H7 (cell line): ENCODE data around the gene RYK. TPM values are rescaled to one million over a fixed set of nuclear protein-coding genes. Genes with fewer than 3 reads are reported as not detected.
A peak's percentile ranks its signal among the peaks of the same experiment; 100 is the strongest.
"Not testable (repeated sequence)": the region's sequence is repeated elsewhere in the genome, so short reads cannot be mapped to it uniquely, and the experiment has no call there.

Experiments used
- DNase-seq: peaks from one replicate; pipeline ENCODE4 v3.0.0; 2012
- H3K27me3 ChIP-seq: 2 replicates; pipeline ENCODE4 v1.6.0; 2011; ENCODE audit warnings: mild to moderate bottlenecking, low read length; ENCODE audit not compliant: control insufficient read depth, insufficient read depth
- H3K36me3 ChIP-seq: replicated peaks from 2 replicates; pipeline ENCODE4 v1.5.1; 2011; ENCODE audit warnings: low read length; ENCODE audit not compliant: control insufficient read depth, insufficient read depth
- H3K4me3 ChIP-seq: 2 replicates; pipeline ENCODE4 v1.5.1; 2011; ENCODE audit warnings: low read depth, mild to moderate bottlenecking, control low read depth, low read length, moderate library complexity; ENCODE audit not compliant: insufficient read depth
- total RNA-seq: library from RNA; depleted of rRNA; stranded (reverse); fragments of >200 nt; shearing (Covaris generic); gene quantifications from 2 replicates; pipeline ENCODE4 v1.2.3, GENCODE V29; 2014

Gene RYK
- total RNA-seq, 1 experiment from 2014 or later = 79.2 TPM

GRCh38 chr3:134216191-134216764 is 34.4 kb downstream of the RYK start:
- Histone ChIP-seq H3K36me3 (no peaks in the 10 kb centered on the region; the same call in 1 of the 2 replicates), H3K27me3 (no peaks in the 10 kb centered on the region), H3K4me3 (no peak overlapping the region)
- no peak for DNase-seq

- H3K36me3 ChIP-seq = peaks cover 4% of the 10 kb centered on the region
- no peaks in the 10 kb centered on the region for H3K27me3 ChIP-seq
- H3K4me3 ChIP-seq = no peak overlapping the region
- DNase-seq = no peak
Measured at GRCh38 chr3:134214239-134214638, 36.4 kb downstream of the RYK start.

GRCh38 chr3:134212967-134213665 is 37.5 kb downstream of the RYK start:
- H3K4me3 ChIP-seq = no peak overlapping the region
- peak; percentile 30 for DNase-seq
- peaks cover 4% of the 10 kb centered on the region for H3K36me3 ChIP-seq
- H3K27me3 ChIP-seq = no peaks in the 10 kb centered on the region

- H3K4me3 ChIP-seq = no peak overlapping the region
- H3K27me3 ChIP-seq = no peaks in the 10 kb centered on the region
- DNase-seq = peak; percentile 15
- H3K36me3 ChIP-seq = peaks cover 4% of the 10 kb centered on the region
Measured at GRCh38 chr3:134211797-134212196, 38.9 kb downstream of the RYK start.

- Histone ChIP-seq H3K27me3 (no peaks in the 10 kb centered on the region), H3K36me3 (peaks cover 7% of the 10 kb centered on the region), H3K4me3 (no peak overlapping the region)
- no peak for DNase-seq
Measured at GRCh38 chr3:134205451-134205850, 45.2 kb downstream of the RYK start.

GRCh38 chr3:134201201-134202130 is 49.2 kb downstream of the RYK start:
- Histone ChIP-seq H3K4me3 (no peak overlapping the region), H3K27me3 (no peaks in the 10 kb centered on the region)
- DNase-seq = no peak

GRCh38 chr3:134199880-134200279 is 50.8 kb downstream of the RYK start:
- not testable (repeated sequence) for H3K27me3 ChIP-seq, DNase-seq, H3K4me3 ChIP-seq
- peaks cover 11% of the 10 kb centered on the region for H3K36me3 ChIP-seq

More at GRCh38 chr3:134201201-134202130, 49.2 kb downstream of the RYK start:
- peaks cover 11% of the 10 kb centered on the region for H3K36me3 ChIP-seq

GRCh38 chr3:134199240-134199639 is 51.4 kb downstream of the RYK start:
- Histone ChIP-seq H3K27me3 (no peaks in the 10 kb centered on the region), H3K36me3 (peaks cover 11% of the 10 kb centered on the region), H3K4me3 (no peak overlapping the region)
- no peak for DNase-seq

- DNase-seq = no peak
- no peaks in the 10 kb centered on the region for H3K27me3 ChIP-seq
- peaks cover 11% of the 10 kb centered on the region for H3K36me3 ChIP-seq
- no peak overlapping the region for H3K4me3 ChIP-seq
Measured at GRCh38 chr3:134198414-134198813, 52.2 kb downstream of the RYK start.

GRCh38 chr3:134197681-134198261 is 52.9 kb downstream of the RYK start:
- peaks cover 11% of the 10 kb centered on the region for H3K36me3 ChIP-seq
- DNase-seq = peak; percentile 19
- H3K27me3 ChIP-seq = no peaks in the 10 kb centered on the region
- H3K4me3 ChIP-seq = no peak overlapping the region

- Histone ChIP-seq H3K4me3 (no peak overlapping the region), H3K36me3 (peaks cover 3% of the 10 kb centered on the region), H3K27me3 (no peaks in the 10 kb centered on the region)
Measured at GRCh38 chr3:134194247-134194646, 56.4 kb downstream of the RYK start.

GRCh38 chr3:134190250-134190649 is 60.4 kb downstream of the RYK start:
- DNase-seq = no peak
- Histone ChIP-seq H3K36me3 (no peaks in the 10 kb centered on the region; the same call in none of the 2 replicates), H3K27me3 (no peaks in the 10 kb centered on the region), H3K4me3 (no peak overlapping the region)

More at GRCh38 chr3:134194247-134194646, 56.4 kb downstream of the RYK start:
- no peak for DNase-seq

- Histone ChIP-seq H3K27me3 (no peaks in the 10 kb centered on the region), H3K36me3 (no peaks in the 10 kb centered on the region; the same call in none of the 2 replicates), H3K4me3 (no peak overlapping the region)
- no peak for DNase-seq
Measured at GRCh38 chr3:134189849-134190248, 60.8 kb downstream of the RYK start.

GRCh38 chr3:134186391-134186790 is 64.3 kb downstream of the RYK start:
- H3K4me3 ChIP-seq = no peak overlapping the region
- H3K27me3 ChIP-seq = no peaks in the 10 kb centered on the region
- no peak for DNase-seq
- H3K36me3 ChIP-seq = no peaks in the 10 kb centered on the region; the same call in none of the 2 replicates
